Activated gamma-delta T cell treated with Interleukin-2 at 50 U/mL for 16 hours (primary cell): Measurements from ENCODE around the gene EXOC2.
"Not testable (repeated sequence)": the region's sequence is repeated elsewhere in the genome, so short reads cannot be mapped to it uniquely, and the experiment has no call there.

Experiments used
- DNase-seq: peaks from one replicate; pipeline ENCODE4 v3.0.0-alpha.2; 2020

EXOC2 gene

DNA sequence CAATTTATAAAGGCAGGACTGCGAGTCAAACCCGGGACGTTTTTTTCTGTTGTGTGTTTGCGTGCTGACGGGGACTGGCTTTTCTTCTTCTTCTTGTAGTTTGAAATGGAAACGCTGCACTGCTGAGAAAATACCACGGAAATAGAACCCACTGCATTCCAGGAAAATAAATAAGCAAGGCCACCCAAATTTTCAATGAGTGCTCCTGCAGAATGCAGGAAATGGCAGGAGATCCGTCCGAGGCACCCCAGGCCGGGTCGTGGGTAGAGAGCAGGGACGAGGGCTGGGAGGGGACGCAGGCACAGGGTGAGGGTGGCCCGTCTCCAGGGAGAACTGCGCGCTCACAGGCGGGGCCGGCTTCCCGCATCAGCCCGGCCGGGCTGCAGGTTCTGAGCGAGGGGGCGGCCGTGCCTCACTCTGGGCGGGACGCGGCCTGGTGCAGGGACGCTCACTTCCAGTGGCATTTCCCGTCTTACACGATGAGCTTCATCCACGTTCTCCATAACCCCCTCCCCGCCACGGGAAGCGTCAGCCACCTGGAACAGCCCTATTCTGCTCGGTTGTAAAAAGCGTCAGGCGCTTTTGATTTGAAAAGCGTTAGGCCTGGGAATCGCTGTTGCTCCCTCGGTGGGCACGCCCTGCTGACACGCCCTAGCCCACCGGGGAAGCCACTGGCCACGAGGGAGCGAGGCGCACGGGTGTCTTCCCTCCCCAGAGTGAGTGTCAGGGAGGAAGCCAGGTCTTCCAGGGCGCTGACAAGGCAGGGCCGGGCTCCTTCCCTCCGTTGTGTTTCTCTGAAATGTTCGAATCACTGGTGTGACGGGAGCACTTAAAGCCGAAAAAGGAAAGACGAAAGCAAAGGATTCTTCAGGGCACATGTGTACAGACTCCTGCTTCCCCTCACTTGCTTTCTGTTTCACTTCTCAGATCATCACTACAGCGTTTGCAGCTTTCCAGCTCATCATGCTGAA is 17.9 kb upstream of the EXOC2 start:
- DNase-seq: peak; percentile 26

DNA sequence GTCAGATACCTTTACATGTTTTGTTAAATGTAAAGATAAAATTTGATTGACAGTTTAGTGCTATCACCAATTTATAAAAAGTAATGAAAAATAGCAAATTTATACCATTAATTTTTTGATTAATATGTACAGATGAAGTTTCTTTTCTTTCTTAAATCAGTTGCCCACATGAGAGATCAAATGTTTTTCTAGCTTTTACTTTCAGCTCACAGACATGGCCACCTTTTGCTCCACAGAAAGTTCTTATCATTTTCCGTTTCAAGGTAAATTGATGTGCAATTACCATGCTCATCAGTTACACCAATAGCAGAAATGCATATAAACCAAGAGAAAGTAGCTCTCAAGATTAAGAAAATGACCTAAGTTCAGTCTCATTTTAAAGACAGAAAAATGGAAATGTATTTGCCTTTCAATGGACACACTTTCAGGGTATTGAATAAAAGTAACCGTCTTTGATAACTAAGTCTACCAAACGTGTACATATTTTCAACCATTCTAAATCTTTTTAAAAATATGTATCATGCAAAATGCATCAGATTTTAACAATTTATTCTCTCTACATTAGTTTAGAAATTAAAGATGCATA is 16.6 kb upstream of the EXOC2 start:
- DNase-seq: no peak

DNA sequence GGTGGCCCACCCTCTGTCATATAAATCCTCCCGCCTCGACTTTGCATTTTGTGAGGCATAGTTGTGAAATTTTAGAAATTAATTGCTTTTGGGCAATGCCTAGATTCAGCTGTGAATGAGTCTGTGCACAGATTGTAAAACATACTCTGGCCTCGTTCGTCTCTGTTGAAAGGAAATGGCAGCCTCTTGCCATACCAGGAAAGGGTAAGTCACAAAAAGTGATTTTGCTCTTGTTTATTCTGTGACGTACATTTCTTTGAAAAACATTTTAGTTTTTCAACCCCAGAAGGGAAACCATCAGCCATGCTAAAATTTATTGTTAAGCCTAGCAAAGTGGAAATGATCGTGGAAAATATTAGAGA is 15.3 kb upstream of the EXOC2 start:
- DNase-seq: no peak

DNA sequence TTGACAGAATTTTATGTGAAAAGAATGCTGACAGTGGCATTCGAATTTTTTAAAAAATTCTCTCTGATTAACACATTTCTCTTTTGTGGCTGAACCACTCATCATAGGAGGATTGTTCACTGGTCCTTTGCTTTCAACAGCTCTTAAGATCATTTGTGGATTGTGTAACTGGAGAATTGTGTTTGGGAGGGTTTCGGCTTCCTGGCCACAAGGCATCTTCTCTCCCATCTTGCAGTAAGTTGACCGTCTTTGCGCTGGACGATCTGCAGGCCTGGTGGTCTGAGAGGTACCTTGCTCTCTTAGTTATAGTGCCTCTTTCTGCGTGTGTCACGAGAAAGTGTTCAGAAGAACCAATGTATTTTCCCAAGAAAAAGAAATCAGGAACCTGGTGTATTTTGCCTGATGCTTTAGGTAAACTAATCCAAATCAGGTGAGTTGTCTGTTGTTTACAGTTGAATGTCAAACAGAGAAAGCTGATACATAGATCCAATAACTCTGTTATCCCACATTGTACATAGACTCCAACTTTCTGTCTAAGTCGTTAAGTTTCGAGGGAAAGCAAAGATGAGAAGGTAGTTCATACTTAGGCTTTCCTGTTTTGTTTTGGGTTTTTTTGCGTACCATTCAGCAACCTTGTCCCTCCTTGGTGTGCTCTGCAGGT is 14.8 kb upstream of the EXOC2 start:
- no peak for DNase-seq

DNA sequence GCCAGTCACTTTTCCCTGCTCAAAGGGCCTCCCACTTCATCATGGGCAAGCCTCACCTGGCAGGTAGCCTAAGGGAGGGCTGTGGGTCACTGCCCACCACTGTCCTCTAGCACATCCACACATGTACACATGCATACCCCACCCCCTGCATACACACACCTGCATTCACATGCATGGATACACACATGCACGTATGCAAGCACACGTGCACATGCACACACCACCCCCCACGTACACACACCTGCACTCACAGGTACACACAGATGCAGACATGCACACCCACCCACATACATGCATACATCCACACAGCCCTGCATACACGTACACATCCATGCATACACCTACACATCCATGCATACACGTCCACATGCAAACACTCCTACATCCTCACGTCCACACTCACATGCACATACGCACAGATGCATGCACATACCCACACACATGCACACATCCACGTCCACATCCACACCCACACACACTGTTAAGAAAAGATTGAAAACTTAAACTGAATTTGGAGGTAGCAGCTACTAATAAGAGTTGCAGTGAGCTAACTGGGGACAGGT is 14.0 kb upstream of the EXOC2 start:
- no peak for DNase-seq

DNA sequence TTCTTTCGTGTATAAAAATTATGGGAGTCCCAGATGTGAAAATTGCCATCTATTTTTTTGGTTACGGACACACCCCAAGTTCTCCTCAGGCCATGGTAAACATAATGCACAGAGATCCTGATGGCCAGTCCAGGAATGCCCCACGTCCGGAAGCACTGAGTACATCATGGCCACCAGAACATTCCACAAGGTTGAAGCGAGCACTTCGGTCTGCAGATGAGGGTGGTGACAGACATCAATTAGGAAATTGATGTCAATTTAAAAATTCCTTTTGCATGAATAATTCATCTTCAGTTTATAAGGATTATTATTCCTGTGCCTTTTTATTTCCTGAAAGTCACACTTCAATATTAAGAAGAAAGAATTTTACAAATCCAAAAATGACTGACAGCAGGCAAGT is 13.2 kb upstream of the EXOC2 start:
- no peak for DNase-seq

DNA sequence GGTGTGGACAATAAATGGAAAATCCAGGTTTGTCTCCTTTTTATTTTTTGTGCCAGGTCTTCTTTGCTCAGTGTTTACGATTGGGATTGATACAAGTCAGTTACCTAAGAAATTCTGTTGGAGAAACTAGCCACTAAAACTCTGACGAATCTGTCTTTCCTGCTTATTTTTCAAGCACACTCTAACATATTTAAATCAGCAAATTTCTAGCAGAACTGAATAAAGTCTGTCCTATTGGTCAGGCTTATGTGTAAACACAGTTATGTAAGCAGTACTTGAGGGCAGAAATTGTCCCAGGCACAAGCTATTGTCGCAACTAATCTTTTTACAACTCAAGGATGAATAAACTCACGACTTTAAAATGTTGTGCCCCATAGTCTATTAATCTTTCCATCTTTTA is 12.1 kb upstream of the EXOC2 start:
- no peak for DNase-seq

DNA sequence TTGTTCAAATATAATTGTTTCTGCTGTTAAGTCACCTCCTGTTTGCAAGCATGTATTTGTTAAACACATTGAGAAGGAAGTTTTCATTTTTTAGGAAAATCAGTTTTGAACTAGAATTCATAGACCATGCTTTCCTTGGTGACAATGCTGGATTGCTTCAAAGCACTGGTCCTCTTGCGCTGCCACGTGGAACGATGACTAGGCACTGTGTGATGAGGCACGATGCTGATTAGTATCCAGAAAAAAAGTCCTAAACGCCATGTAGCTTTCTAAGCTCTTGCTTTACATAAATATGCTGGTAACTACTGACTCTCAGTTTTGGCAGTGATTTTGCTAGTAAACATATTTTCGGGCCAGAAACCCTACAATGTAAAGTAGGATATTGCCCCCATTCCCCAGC is 11.1 kb upstream of the EXOC2 start:
- DNase-seq: no peak

DNA sequence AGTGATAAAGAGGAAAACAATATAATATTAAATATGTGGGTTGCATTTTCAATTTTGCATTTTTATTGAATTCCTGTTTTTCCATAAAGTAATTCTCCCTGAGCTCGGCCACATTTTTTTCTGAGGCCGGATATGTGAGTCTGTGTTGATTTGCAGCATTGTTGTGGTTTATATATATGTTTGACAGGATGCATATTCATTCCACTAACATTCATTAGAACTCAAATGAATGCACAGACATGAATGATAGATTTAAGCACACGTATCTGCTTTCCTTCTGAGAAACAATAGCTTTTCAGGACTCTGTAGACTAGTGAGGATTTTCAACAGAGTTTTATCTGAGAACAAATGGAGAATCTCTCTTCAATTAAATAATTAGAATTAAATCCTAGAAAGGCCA is 10.6 kb upstream of the EXOC2 start:
- DNase-seq: no peak

DNA sequence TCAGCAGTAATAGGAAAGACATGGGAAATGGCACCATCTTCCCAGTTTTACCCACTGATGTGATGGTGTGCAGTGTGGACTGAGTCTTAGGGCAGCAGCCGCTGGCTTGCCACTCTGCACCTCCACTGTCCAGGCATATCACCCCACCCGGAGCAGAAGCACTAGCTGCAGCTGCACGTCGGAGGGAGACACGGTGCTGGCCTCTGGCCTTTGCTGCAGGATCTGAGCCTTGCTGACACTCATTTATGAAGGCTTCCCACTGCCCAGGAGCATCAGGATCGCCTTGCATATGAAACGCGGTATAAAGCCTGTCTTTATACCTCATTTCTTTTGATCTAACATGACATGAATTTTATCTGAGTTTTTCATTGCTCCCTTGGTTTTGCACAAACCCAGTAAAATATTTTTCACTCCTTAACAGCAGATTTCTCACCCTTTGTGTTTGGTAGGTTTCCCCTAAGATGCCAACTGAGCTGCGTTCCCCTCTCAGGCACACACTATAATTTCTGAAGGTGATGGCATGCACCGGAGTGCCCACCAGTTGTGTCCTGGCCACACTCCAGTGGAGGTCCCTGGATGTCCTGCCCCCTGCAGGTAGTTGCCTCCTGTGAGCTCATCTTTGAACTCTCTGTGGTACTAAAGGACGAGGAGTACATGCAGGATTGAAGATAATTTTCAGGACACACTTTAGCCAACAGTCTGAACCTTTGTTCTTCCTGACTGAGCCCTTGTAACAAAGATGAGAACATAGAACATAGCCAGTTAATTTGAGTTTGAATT is 9.0 kb upstream of the EXOC2 start:
- DNase-seq: no peak

DNA sequence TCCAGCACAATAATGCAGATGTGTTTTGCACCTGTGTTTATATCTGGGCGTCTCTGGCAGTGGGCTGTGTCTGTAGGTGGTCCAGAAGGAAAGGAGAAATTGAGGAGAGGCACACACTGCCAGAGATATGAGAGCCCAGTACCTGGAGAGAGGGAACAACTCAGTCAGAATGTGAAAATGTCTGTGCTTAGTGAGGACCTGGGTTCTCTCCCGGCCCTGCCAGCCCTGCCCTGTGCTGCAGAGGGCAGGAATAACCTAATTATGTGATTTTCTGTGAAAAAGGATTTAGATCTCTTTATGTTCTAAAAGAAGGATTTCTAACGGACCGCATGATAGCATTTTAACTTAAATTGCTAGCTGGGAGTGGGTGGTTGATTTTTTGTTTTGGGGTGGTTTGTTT is 8.3 kb upstream of the EXOC2 start:
- DNase-seq: no peak

DNA sequence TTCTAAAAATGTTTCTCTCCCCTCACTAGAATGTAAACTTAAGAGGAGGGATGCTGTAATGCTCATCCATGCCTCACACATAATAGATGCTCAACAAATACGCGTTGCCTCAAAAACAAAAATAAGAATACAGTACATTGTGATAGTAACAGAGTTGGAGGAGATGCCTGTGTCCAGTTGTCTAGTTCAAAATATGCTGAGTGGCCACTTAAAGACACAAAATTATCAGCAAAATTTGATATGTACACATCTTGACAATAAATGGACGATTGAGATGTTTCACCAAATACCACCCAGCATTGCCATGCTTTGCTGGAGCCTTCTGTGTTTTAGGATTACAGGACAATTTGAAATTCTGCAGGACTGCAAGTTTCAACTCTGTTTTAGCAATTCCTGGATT is 7.6 kb upstream of the EXOC2 start:
- DNase-seq: no peak

DNA sequence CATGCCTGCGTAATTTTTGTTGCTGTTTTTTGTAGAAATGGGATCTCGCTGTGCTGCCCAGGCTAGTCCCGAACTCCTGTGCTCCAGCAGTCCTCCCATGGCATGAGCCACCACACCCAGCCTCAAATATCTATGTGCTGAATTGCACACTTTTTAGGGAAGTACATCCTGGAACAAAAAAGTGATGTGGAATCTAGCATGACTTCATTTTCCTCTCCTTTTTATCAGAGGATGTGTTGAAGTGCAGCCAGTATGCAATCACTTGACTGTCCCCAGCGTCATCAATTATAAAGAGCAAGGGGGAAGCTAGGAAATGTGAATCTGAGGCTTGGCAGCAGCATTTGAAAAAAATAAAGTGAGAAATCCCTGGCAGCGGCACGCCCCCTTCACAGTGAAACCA is 6.4 kb upstream of the EXOC2 start:
- DNase-seq: no peak

DNA sequence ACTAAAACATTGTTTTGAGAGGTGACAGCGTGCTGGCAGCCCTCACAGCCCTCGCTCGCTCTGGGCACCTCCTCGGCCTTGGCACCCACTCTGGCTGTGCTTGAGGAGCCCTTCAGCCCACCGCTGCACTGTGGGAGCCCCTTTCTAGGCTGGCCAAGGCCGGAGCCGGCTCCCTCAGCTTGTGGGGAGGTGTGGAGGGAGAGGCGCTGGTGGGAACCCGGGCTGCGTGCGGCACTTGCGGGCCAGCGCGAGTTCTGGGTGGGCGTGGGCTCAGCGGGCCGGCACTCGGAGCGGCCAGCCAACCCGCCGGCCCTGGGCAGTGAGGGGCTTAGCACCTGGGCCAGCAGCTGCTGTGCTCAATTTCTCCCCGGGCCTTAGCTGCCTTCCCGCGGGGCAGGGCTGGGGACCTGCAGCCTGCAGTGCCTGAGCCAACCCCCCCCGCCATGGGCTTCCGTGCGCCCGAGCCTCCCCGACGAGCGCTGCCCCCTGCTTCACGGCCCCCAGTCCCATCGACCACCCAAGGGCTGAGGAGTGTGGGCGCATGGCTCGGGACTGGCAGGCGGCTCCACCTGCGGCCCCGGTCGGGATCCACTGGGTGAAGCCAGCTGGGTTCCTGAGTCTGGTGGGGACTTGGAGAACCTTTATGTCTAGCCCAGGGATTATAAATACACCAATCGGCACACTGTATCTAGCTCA is 1.6 kb upstream of the EXOC2 start:
- not testable (repeated sequence) for DNase-seq

DNA sequence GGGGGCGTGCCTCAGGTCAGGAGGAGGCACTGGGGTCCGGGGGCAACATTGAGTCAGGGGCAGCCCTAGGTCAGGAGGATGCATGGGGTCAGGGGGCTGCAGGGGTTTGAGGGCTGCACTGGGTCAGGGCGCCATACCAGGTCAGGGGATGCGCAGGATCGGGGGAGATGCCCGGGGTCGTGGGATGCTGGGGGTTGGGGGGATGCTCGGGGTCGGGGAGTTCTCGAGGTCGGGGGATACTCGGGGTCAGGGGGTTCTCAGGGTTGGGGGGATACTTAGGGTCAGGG is 727 bp upstream of the EXOC2 start:
- DNase-seq: no peak

DNA sequence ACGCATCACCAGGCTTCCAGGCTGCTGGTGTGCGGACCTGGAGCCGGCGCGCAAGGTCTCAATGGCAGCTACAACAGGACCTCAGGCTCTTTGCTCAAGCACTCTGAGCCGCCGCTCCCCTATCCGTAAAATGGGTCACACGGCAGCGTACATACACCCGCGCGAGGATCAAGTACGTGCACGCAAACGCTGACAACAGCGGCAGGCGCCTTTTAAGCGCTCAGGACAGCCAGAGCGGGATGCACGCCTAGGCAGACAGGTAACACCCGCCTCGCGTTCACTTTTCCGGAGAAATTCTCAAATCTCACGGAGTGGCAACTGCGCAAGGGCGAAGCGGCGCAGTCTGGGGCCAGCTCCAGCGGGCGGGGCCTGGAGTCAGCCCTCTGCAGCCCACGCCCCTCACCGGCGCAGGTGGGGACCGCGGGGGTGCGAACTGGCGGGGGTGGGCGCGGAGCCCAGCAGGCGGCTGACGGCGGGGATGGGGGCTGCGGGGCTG is 535 bp downstream of the EXOC2 start:
- DNase-seq: peak; percentile 65

DNA sequence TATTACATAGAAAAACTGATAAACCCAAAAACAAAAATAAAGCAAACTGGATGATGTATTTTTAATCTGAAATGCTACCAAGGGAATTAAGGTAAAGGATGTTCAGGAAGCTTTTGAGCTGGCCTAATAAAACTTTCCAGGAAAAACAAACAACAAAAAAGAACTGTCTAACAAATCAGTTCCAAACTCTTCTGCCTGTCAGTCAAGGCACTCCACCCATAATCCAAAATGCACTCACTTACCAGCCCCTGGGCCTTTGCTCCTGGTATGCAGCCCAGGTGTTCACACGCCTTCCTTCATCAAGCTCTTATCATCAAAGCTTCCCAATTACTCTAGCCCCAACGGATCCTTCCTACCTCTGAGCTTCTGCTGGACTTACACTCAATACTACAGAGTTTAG is 3.7 kb downstream of the EXOC2 start:
- no peak for DNase-seq

DNA sequence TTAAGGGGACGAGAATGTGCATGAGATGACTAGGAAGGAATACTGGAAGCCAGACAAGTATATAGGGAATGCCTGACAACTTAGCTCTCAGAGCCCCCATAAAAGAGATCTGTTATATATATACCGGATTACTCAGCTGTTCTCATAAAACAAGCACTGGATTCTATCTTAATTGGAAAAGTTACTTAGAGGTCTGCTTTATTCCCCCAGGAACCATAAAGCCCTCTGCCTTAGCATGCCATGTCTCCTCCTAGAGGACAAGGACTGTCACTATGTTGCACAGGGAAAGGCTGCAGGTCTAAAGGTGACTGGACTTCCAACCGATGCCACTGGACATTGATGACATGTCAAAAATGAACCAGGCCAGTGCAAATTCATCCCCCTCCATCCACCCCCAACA is 6.4 kb downstream of the EXOC2 start:
- no peak for DNase-seq

DNA sequence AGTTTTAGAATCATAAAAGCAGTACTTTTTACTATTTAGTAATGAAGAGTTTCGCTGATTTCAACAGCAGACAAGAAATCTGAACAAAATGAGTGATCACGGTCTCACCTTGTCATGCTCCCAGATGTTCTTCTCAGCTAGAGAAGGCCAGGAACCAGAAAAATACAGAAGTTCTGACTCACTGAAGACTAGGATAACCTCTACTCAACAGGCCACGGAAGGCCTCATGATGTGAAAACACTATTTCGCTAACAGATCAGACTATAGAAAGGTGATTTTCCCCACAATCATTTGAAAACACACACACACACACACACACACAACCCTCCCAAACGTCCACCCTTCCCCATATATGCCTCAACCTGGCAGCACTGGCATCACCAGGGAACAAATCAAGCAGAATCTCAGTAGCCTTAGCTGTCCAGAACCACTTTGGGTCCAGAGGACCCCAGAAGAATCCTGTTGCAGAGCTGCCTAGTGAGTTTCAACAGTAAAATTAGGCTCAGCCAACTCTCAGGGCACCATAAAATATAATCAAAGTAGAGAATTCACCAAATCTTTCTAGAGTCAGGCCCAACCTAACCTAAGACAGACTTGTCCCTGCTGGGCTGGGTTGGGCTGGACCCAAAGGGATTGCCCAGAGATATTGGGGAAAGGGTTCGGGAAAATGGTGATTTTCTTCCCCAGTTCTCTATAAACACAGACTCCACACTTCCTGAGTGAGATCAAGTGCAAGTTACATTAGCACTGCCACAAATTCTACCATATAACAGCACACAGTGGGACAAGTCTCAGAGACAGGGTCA is 7.9 kb downstream of the EXOC2 start:
- no peak for DNase-seq

DNA sequence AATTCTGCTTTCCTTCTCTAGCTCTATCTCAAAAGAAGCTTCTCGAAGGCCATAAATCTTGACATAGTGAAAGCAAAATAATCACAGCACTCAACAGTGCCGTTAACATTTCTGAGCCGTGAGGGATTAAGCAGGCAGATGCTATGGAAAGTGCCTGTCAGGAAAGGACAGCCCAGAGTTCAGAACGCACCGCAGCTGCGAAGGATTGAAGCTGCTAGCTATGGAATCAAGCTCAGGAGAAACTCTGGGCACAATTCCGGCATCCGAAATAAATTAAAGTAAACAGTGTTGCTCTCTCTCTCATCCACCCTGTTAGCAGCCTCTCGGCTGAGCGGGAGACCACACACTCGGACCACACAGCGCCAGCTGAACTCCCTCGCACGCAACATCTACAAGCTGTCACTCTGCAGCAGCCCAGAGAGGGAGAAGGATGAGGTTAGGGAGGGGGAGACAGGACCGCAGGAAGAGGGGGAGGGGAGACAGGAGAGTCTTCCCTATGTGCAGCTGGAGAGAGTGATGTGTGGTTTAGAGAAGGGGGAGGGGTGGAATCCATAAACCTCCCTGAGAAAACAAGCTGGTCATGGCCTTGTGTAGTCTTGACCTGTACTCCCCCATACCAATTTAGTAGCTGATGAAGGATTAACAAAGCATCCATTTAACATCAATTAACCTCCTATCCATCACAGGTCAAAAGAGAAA is 9.0 kb downstream of the EXOC2 start:
- no peak for DNase-seq
